ENCODE data around the gene SH3BP5L. TPM values are rescaled to one million over a fixed set of nuclear protein-coding genes. Genes with fewer than 3 reads are reported as not detected.

The SH3BP5L gene
- total and polyA plus RNA-seq, 2 of the 13 experiments (the other 11 are each of a cell fraction or from before 2014, with no cell fraction given): 10.3 to 14.9 TPM

- TF ChIP-seq HINFP (CRISPR knock-in tag; IDR thresholded peaks at IDR 0.05; ENCODE audit: low read depth) (no peak), ZNF205 (CRISPR knock-in tag; IDR thresholded peaks at IDR 0.05) (no peak), MAFK (conservative IDR thresholded peaks at IDR 0.05 in 1 of 2, IDR thresholded peaks at IDR 0.05 in 1 of 2; ENCODE audit: low read length in 2 of 2) (no peak), ZNF343 (CRISPR knock-in tag; IDR thresholded peaks at IDR 0.05) (peak; percentile 8; the same call in 1 of the 2 replicates), KDM2A (CRISPR knock-in tag; IDR thresholded peaks at IDR 0.05; ENCODE audit: borderline replicate concordance, low read depth) (no peak; the same call in none of the 2 replicates), KDM5B (CRISPR knock-in tag; IDR thresholded peaks at IDR 0.05; ENCODE audit: borderline replicate concordance) (no peak; the same call in 1 of the 2 replicates), U2AF2 (IDR thresholded peaks at IDR 0.05; ENCODE audit: low read depth, low read length) (no peak), ZGPAT (CRISPR knock-in tag; IDR thresholded peaks at IDR 0.05) (peak; percentile 37; the same call in 1 of the 2 replicates), ZNF234 (CRISPR knock-in tag; conservative IDR thresholded peaks at IDR 0.05) (no peak), THYN1 (CRISPR knock-in tag; IDR thresholded peaks at IDR 0.05; ENCODE audit: borderline replicate concordance, low read depth) (no peak), ARHGAP35 (CRISPR knock-in tag; IDR thresholded peaks at IDR 0.05; ENCODE audit: borderline replicate concordance) (no peak), ZNF263 (CRISPR knock-in tag; IDR thresholded peaks at IDR 0.05) (no peak; the same call in 1 of the 2 replicates), THAP7 (CRISPR knock-in tag; IDR thresholded peaks at IDR 0.05) (no peak), ZMYM2 (CRISPR knock-in tag; IDR thresholded peaks at IDR 0.05) (no peak), SYNCRIP (IDR thresholded peaks at IDR 0.05; ENCODE audit: insufficient read depth, low read depth, low read length) (no peak), HHEX (CRISPR knock-in tag; IDR thresholded peaks at IDR 0.05) (no peak), ZNF639 (CRISPR knock-in tag; conservative IDR thresholded peaks at IDR 0.05) (no peak), ZNF326 (CRISPR knock-in tag; IDR thresholded peaks at IDR 0.05; ENCODE audit: borderline replicate concordance) (no peak)
- TF ChIP-seq, protein P1, sequence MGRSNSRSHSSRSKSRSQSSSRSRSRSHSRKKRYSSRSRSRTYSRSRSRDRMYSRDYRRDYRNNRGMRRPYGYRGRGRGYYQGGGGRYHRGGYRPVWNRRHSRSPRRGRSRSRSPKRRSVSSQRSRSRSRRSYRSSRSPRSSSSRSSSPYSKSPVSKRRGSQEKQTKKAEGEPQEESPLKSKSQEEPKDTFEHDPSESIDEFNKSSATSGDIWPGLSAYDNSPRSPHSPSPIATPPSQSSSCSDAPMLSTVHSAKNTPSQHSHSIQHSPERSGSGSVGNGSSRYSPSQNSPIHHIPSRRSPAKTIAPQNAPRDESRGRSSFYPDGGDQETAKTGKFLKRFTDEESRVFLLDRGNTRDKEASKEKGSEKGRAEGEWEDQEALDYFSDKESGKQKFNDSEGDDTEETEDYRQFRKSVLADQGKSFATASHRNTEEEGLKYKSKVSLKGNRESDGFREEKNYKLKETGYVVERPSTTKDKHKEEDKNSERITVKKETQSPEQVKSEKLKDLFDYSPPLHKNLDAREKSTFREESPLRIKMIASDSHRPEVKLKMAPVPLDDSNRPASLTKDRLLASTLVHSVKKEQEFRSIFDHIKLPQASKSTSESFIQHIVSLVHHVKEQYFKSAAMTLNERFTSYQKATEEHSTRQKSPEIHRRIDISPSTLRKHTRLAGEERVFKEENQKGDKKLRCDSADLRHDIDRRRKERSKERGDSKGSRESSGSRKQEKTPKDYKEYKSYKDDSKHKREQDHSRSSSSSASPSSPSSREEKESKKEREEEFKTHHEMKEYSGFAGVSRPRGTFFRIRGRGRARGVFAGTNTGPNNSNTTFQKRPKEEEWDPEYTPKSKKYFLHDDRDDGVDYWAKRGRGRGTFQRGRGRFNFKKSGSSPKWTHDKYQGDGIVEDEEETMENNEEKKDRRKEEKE (IDR thresholded peaks at IDR 0.05): no peak
- TF ChIP-seq, protein P2, sequence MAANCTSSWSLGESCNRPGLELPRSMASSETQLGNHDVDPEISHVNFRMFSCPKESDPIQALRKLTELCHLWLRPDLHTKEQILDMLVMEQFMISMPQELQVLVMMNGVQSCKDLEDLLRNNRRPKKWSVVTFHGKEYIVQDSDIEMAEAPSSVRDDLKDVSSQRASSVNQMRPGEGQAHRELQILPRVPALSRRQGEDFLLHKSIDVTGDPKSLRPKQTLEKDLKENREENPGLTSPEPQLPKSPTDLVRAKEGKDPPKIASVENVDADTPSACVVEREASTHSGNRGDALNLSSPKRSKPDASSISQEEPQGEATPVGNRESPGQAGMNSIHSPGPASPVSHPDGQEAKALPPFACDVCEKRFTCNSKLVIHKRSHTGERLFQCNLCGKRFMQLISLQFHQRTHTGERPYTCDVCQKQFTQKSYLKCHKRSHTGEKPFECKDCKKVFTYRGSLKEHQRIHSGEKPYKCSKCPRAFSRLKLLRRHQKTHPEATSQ (CRISPR knock-in tag; IDR thresholded peaks at IDR 0.05; ENCODE audit: borderline replicate concordance): no peak; the same call in 1 of the 2 replicates
These were observed 48.3 kb upstream of the SH3BP5L start (continued) for GRCh38 chr1:248873993-248874533.
